T1000 (cell line): Measurements from ENCODE around the gene ZNF511.

ENCODE experiments used
- DNase-seq: peaks from one replicate; lab custom pipeline; 2025; ENCODE audit warnings: mixed read lengths; lab: John Stamatoyannopoulos, UW

ZNF511 gene

GRCh38 chr10:133335246-133336117 lies 26.8 kb downstream of the ZNF511 start:
- peak; percentile 62 for DNase-seq

DNA sequence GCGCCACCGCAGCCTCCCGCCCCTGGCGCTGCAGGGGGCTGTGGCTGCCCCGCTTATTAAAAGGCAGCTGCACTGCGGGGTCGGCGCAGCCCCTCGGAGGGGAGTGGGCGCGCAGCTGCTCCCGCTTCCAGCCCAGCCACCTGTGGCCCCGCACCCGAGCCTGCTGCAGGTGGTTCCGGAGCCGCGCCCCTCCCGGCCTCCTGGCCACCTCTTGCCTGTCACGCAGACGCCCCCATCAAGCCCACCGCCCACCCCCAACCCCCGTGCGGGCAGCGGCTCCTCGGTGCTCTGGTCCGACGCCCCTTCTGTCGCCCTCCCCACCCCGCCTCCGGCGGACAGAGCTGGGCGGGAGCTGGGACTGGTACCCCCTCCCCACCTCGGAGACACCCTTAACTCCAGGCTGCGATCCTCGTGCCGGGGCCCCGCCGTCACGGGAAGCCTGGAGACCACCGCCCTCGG lies 27.4 kb downstream of the ZNF511 start:
- DNase-seq = no peak

DNA sequence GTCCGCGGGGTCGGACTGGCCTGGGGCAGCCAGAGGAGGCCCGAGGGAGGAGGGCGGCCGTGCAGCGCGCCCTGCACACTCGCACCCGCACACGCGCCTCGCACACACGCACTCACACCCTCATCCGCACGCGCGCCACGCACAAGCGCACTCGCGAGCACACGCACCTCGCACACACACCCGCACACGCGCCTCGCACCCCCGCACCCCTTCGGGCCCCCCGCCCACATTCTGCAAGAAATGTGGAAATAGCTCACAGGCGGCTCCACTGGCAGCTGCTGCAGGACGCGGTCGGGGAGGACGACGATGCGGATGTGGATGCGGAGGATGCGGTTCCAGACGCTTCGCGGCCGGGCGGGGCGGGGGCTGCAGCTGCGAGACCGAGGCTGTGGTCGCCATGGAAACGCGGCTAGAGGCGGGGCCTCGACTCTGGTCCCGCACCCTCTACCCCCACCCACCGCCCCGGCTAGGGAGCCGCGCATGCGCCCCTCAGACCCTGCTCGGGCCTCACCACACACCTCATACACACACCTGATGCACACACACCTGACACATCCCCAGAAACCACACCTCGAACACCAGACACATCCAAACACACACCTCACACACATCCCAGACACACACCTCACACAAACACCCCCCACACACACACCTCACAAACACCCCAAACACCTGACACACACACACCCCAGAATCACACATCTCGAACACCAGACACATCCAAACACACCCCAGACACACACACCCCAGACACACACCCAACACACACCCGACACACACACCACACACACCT lies 28.1 kb downstream of the ZNF511 start, which contains the start of gene CALY:
Gene CALY (minus strand): TSS at position 320 of the 793 bp plus-strand sequence. CDS start 7,907 bp downstream, outside the sequence.
- peak; percentile 45 for DNase-seq

DNA sequence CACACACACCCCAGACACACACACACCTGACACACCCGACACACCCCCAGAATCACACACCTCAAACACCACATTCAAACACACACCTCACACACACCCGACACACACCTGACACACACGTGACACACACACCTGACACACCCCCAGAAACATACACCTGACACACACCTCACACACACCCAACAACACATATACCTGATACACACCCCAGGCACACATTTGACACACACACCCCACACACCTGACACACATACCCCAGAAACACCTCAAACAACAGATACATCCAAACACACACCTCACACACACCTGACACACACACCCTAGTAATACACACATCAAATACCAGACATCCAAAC lies 28.6 kb downstream of the ZNF511 start:
- no peak for DNase-seq

DNA sequence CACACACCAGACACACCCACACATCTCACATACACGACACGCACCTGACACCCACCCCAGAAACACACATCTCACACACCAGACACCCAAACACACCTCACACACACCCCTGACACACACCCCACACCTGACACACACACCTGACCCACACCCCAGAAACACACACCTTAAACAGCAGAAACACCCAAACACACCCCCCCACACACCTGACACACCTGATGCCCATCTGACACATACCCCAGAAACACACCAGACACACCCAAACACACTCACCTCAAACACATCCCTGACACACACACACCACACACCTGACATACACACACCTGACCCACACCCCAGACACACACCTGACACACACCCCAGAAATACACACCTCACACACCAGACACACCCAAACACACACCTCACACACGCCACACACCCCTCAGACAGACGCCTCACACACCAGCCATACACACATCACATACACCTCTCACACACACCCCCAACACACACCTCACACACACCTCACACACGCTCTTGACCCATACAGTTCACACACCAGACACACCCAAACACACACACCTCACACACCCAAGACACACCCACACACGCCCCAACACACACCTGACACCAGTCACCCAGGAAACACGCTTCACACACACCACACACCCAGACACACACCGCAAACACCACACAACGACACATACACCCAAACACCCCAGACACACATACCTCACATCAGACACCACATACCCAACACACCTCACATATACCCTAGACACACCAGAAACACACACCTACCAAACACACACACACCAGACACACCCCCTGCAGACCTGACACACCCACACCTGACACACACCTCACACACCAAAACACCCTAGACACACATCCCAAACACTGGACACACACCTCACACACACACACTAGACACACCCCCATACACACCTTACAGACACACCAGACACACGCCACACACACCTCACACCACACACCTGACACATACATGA lies 29.7 kb downstream of the ZNF511 start:
- no peak for DNase-seq

- DNase-seq = no peak
These were observed 31.1 kb downstream of the ZNF511 start for GRCh38 chr10:133339708-133340380.

DNA sequence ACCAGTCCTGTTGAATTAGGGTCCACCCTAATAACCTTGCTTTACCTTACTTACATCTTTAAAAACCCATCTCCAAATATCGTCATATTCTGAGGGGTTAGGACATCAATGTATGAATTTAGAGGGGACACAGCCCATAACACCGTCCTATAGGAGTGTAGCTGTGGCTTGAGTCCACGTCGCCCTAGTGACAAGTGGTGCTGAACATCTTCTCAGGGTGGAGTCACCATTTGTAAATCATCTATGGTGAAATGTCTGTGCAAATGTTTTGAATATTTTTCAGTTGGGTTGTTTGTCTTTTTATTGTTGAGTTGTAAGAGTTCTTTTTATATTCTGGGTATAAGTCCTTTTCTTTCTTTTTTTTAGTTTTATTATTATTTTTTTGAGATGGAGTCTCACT lies 33.3 kb downstream of the ZNF511 start:
- DNase-seq = no peak

DNA sequence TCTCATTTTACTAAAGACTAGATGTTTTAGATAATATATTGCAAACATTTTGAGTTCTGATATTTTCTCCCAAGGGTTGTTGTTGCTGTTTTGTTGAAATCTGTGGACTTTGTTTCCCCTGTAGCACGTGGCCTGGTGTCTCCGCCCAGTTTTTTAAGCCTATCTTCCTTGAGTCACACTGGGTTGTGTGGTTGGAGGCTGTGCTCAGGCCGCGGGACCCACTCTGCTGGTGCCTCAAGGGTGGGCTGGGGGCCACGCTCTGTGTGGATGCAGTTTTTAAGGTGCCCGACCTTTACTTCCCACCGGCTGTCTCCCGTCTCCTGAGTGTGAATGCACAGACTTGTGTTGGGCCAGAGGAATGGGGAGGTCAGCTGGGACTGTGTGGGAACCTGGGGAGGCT lies 34.2 kb downstream of the ZNF511 start:
- no peak for DNase-seq

GRCh38 chr10:133343558-133343957 lies 34.8 kb downstream of the ZNF511 start:
- no peak for DNase-seq

- no peak for DNase-seq
These were observed 35.5 kb downstream of the ZNF511 start for GRCh38 chr10:133344236-133344635.

- DNase-seq = no peak
These were observed 37.7 kb downstream of the ZNF511 start for GRCh38 chr10:133346413-133346812.

DNA sequence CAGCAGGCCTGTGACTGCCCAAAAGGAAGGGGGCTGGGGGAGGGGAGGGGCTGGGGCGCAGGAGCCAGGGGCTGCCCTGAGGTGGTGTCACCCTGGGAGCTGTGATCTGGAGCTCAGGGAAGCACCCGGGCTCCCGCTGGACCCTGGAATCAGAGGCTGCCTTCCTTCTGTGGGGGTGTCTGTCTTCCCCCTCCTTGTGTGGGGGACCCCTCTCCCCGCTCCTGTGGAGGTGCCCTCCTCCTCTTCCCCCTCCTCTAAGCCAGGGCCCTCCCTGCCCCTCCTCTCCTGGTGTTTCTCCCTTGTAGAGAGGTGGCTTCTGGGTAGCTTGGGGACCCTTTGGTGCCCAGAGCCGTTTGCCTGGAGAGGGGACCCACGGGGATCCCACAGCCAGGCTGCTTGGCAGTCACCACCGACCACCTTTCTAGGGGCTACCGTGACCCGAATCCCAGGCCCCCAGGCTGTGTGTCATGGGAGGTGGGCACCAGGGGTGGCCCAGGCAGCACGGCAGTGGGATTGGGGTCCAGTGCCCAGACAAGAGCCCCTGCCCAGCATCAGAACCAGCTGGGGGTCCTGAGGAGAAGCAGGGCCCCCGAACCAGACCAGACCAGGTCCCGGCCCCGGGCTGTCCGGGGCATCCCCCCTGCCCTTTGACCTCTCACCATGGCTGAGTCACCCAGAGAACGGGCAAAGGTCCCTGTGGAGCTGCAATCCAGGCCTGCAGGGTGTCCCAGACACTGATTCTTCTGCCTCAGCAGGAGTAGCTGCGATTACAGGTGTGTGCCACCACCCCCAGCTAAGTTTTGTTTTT lies 39.2 kb downstream of the ZNF511 start:
- DNase-seq = no peak

DNA sequence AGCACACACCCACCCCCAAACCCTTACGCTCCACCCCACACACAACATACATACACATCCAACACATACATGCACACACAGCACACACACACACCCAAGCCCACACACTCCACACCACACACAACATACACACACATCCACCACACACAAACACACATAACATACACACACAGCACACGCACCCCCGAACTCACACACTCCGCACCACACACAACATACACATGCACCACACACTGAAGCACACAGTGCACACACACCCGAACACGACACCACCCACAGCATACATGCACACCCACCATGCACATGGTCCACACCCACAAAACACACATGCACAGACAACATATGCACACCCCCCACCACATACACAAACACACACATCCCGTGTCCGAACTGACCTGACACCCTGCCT lies 40.5 kb downstream of the ZNF511 start:
- DNase-seq = no peak

- no peak for DNase-seq
These were observed 40.9 kb downstream of the ZNF511 start for GRCh38 chr10:133349577-133350011.

GRCh38 chr10:133350283-133350949 lies 41.7 kb downstream of the ZNF511 start:
- DNase-seq = no peak

GRCh38 chr10:133350950-133351329 lies 42.2 kb downstream of the ZNF511 start:
- no peak for DNase-seq

GRCh38 chr10:133351408-133352318 lies 42.9 kb downstream of the ZNF511 start:
- DNase-seq = no peak

DNA sequence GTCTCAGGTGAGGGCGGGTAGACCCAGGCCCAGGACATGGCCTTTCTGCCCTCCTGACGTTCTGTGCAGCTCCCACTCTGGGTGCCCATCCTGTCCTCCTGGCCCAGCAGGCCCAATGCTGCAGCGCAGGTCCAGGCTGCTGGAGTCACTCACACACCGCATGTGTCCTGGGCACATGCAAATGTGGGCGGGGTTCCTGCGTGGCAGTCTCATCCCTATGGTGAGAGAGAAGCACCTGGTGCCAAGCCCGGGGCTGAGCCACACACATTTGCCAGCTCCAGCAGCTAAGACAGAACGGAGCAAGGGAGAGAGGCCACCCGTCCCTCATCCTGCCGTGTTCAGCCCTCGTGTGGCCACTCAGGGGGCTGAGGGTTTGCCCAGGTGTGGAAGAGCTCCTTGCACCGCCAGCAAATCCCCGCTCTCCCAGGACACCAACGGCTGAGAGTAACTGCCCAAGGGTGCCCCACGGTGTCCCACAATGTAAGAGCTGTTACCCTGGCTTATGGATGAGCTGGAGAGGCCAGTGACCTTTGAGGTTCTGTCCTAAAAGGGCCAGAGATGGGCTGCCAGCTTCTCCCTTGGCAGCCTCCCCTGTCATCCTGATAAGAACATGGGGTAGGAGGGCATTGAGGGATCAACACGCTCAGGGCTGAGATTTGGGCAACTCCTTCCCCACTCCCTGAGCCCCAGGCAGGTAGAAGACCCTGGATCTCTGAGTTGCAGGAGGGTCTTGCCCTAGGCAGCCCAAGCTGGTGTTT lies 44.7 kb downstream of the ZNF511 start:
- no peak for DNase-seq
